Measurements from ENCODE around the gene PROM2.

PROM2 gene

DNA sequence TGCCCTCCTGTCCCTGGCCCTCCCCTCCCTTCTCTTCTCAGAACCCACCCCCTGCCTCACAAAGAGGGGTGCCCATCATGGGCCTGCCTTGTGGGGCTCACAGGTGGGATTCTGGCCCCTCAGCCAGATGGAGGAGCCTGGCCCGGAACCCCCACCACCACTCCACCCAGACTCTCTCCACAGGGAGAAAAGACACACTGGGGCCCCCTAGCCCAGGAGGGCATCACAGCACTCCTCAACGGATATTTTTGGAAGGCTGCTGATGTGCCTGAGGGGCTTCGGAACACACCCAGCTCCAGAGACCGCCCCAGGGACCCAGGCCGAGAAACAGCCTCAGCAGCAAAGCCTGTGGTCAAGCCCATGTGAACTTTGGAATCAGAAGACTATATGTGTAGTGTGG is 32.8 kb downstream of the PROM2 start:
- no peak for DNase-seq

DNA sequence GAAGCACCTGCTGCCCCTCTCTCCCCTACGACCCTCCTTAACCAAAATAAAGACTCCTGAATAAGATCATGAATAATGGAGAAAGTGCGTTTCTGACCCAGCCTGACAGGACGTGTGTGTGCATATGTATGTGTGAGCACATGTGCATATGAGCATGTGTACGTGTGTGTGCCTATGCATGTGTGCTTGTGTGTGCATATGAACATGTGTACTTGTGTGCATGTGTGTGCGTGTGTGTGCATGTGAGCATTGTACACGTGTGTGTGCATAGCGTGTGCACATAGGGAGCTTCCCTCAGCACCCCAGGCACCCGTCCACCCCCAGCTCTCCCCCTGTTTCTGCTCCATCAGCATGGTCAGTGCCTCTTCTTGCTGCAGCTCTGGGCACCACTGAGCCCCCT is 33.6 kb downstream of the PROM2 start:
- no peak for DNase-seq

DNA sequence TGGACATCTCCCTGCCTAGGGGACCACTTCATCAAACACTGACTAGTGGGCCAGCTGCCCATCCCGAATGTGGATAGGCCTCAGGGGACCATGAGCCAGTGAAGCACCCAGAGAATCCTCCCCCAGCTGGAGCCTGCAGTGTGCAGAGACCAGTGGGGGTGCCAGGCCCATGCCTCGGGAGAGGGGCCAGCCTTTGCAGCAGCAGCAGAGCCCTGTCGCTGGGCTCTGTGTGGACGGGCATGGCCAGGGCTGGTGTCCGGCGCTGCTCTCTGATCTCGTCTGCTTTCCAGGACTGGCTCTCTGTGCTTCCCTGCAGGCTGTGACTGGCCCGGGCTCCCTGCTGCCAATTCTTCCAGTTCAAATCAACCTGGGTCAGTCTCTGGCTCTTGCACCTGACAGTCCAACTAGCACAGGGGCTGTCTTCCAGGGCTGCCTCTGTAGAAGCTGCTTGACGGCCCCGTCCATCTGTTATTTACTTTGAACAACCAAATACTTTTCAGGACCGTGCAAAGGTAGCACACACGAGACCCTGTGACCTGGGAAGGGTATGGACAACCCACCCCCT is 34.3 kb downstream of the PROM2 start:
- DNase-seq = no peak

DNA sequence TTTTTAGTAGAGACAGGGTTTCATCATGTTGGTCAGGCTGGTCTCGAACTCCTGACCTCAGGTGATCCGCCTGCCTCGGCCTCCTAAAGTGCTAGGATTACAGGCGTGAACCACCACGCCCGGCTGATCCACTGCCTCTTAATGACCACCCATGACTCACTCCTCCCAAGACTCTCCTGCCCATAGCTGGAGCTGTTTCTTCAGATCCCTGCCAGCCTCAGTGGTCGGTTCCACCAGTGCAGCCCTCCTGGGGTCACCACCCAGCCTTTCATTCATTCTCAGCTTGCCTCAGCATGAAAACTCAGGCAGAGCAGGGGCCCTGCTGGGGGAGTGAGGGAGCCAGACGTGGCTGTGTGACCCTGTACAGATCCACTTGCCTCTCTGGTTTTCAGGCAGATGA is 35.4 kb downstream of the PROM2 start:
- no peak for DNase-seq

DNA sequence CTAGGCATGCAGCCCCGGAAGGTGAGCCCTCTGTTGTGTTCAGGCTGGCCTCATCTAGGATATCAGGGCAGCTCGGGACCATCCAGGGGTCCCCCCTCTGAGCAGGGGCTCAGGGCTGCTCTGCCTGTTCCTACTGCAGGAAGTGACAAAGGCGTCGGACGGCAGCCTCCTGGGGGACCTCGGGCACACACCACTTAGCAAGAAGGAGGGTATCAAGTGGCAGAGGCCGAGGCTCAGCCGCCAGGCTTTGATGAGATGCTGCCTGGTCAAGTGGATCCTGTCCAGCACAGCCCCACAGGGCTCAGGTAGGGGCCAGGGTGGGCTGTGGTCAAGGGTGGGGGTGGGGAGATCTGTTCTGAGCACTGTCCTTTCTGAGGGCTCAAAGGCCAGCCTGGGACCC is 36.0 kb downstream of the PROM2 start:
- no peak for DNase-seq

DNA sequence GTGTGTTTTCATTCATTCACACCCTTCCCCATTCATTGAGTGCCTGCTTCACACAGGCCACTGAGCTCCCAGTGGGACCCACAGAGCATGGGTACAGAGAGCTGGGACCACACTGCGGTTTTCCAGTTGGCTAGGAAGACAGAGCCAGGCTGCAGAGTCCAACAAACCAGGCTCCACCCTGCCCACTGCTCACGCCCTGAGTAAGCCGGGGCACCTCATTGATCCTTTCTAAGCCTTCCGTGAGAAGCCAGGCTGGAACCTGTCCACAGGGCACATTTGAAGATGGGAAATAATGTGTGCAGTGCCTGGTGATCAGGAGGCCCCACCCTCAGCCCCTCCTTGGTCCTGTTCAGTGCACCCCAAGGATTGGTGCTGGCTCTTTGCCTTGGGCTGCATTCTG is 36.4 kb downstream of the PROM2 start:
- no peak for DNase-seq

DNA sequence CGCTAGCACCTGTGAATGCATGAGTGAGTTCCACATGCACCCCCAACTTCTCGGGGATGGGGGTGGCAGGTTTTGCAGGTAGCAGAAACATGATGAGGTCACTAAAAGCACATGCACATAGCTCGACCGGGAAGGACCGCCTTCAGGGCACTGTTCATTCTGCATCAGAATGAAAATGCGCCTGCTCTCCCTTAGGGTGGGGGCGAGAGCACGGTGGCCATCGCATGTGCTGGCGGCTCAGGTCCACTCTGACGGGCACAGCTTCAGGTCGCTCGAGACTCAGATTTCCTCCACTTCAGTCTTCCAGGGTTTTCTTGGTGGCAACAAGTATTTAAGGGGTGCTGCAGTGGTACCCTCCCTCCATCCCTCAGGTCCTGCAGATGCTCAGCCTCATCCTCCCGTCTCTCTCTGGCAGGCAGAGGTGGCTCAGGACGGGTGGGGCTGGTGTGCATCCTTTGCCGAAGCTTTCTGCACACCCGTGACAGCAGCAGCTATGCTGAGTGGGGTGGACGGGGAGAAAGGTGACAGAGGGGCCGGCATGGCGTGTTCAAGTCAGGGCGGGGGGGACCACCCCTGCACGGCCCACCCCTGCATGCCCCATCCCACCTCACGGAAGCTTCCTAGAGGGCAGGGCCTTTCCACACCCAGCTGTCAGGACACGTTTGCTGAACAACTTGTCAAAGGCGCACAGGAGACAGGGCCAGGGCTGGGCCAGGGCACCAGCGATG is 37.7 kb downstream of the PROM2 start:
- DNase-seq = no peak

DNA sequence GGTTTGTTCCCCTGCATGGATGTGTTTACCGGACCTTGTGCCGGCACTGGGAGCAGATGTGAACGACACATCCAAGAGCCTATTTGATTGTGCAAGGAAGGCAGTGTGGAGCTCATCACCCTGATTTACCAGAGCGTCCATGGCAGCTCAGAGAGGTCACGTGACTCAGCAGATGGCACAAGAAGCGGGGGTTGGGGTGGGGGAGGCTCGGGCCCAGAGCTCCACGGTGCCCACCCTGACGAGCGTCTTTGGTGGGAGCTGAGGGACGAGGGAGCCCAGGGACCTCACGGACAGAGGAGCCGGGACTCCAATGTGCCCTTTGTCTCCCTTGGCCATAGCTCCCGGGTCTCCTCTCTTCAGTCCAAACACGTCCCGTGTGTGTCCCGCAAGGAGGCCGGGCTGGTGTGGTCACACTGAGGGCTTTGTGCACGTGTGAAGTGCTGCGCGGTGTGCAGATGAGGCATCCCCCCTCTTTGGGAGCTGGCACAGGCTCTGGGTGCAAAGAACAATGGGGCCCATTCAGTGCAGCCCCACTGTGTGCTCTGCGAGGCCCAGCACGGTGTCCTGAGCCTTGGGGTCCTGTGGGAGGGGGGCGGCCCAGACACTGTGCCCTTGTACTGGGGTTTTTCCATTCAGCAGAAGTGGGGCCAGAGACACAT is 38.4 kb downstream of the PROM2 start:
- DNase-seq = no peak

DNA sequence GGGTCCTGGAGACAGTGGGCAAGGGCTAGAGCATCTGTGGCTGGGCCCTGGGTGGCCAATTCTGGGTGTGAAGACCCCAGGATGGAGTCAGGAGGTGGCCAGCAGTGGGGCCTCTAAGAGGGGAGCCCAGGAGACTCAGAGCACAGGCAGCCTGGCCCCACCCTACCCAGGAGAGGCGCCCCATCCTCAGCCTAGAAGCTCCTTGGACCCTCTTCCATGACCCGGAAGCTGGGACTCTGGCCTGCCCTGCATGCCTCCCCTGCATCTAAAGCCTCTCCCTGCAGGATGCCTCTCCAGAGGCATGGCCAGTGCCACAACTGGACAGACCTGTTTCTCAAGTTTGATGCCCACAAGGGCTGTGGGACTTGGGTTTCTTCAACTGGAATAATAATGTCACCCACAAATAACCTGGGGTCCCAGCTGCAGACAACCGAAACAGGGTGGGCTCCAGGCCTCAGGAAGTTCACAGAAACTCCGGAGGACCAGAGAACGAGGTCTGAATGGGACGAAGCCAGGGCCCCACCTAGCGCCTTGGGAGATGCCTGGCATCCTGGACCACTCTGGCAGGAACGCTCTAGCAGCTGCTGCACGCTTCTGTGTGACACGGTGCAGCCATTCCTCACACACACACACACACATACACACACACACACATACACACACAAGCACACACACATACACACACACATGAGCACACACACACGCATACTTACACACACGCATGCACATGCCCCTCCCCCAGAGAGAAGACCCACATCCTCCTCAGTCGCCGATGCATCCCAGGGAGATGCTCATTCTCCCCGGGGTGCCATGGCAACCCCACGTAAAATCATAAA is 39.3 kb downstream of the PROM2 start:
- no peak for DNase-seq

DNA sequence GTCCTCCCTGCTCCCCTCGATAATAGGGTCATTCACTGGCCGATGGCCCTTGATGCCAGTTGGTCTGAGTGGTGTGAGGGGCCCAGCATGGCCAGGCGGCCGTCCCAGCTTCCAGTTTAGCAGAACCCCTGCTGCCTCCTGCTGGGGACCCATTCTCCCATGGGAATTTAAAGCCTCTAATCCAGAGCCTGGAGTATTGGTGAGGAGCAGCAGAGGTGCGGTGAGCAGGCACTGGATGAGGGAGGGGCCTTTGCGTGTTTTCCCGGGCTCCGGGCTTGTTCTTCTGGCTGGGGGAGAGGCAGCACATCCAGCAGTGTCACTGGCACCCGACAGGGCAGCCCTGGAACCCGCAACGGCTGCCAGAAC is 40.3 kb downstream of the PROM2 start:
- no peak for DNase-seq

DNA sequence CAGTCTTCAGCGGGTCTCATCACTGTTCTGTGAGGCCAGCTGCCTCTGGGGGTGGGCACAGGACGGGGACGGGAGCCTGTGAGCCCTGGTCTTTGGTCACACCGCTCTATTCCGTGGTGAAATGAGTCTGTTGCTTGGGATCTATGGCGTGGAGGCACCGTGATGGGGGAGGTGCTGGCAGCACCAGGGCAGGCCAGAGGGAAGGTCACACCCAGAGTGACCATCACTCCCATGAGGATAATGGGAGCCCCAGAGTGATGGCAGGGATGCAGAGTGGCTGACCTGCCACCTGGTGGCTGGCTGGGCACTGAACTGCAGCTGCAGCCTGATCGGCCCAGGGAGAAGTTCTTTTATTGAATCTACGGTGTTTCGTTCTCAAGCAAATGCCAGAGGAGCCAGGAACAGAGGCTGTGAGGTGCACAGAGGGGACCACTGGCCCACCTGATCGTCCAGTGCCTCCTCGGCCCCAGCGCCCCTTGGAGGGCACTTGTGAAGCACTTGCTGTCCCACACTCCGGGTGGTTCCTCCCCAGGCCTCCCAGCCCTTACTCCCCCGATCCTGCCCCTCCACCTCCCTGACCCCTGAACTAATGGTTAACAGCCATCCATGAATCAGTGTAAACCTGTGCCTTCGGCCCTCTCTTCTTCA is 40.8 kb downstream of the PROM2 start:
- peak; percentile 32 to 65 (median 54) for DNase-seq

DNA sequence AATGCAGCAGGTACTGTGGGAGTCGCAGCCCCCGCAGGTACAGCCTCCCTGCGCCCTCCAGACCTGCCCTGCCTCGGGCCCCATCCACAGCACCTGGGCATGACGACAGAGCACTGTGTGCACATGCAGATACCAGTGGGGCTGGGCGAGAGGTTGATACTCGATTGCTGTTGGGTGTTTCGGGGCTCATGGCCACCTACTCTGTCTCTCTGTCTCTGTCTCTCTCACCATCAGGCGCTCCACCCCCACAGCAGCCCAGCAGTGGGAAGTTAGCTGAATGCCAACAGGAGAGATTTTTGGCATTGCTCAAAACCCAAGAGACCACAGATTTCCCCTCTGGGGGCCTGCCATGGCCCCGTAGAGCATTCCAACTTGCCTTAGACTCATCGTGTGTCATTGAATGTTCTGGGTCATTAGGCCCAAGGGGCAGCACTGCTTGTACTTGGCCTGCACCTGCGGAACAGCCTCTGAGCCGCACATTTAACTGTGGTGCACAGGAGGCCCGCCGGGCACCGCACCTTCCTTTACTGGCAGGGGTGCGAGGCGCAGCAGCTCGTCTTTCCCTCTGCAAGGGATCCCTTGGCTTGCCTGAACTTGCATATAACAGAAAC is 41.7 kb downstream of the PROM2 start:
- DNase-seq = peak in 2 of 4 experiments; percentile 12 to 26

DNA sequence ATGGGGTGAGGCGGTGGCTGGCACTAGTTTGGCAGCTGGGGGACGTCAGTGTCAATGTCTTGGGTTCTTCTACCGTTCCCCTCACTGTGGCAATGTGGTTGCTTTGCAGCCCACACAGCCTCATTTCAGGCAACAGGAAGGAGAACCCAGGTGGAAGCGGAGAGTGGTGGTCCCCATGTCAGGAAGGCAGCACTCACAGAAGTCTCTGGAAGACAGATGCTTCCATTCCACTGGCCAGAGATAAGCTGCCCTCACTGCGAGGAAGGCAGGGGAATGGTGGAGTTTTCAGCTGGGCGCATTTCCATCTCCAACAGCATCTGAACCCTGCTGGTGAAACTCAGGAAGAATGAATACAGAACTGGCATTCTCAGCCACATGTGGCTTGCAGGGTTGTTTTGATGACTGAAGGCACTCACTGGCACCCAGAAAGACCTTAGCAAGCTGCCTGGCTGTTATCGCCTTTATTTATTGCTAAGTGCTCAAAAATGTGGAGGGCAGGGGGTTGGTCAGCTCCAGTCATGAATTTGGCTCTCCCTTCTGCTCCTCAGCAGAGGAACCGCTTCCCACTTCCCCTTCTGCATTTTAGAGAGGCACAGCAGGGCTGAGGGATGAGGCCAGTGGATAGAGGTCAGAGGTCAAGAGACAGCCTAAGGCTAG is 42.3 kb downstream of the PROM2 start:
- DNase-seq = peak; percentile 61 to 80 (median 74)

DNA sequence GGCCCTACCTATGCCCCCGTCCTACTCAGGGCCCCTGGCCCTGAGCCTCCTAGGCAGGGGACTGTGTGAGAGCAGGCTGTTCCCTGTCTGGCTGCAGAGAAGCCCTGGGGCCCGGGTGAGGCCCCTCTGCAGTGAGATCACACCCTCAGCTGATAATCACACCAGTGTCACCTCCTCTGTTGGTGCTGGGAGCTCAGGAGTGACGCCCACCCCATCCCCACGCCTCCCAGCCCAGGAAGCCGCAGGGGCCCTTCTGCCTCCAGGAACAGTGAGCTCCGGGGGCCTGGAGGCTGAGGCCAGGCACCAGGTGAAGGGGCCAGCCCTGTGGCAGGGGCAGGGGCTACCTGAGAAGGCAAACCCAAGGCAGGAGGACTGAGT is 42.9 kb downstream of the PROM2 start:
- DNase-seq = no peak

DNA sequence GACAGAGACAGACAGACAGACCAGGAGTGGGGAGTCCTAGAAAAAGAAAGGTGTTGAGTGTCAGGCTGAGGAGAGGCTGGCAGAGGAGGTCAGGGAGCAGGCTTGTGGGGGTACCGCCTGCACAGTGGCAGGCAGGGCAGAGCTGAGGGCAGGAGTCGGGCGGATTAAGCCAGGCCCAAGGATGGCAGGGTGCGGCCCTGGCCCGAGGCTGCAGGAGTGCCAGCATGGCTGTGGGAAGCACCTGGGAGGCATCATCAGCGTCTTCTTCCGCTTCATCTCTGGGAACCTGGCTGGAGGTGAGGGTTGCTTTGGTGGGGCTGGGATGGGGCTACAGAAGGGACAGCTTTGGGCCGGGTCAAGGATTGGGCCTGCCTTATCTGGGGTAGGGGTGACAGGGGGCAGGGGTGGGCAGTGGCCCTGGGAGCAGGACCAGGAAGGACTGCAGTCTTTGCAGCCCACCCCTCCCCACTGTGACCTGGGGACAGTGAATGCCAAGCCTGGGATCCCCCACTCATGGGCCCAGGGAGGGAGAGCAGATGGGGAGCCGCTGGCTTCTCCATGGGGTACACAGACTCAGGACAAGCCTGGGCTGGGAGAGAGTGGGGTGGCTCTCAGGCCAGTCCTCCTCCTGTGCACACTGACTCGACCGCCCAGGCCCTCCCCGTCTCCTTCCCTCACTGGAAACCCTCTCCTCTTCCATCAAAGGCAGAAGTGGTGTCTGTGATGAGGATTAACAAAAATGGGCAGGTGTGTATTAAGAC is 43.6 kb downstream of the PROM2 start:
- no peak for DNase-seq

DNA sequence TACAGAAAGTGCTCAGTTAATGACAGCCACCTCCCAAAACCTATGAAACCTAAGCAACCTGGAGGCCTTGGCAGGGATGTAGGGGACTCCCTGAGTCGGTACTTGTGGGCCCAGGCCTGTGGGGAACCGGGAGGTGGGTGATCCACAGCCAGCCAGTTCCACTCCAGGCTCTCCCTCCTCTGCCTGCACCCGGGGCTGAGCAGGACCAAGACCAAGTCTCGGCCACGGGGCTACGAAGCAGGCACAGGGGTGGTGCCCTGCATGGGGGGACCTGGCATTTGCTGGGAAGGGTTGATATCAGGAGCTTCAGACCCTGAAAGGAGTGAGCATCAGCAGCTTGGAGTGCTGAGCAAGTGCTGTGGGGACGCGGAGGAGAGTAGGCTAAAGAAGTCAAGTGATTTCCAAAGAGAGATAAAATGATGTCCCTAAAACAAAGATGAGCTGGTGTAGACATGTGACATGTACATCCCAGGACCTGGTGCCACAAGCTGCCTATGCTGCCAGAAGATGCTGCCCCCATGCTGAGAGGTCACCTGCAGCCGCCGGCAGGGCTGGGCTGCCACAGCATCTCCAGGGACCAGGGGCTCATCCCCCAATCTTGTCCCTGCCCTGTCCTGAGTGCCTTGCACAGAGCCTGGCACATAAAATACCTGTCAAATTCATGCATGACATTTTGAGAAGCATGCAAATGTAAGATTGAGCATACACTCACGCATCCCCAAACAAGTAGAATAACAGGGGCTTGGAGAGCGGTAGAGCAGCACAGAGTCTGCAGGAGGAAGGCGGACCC is 44.4 kb downstream of the PROM2 start:
- no peak for DNase-seq

DNA sequence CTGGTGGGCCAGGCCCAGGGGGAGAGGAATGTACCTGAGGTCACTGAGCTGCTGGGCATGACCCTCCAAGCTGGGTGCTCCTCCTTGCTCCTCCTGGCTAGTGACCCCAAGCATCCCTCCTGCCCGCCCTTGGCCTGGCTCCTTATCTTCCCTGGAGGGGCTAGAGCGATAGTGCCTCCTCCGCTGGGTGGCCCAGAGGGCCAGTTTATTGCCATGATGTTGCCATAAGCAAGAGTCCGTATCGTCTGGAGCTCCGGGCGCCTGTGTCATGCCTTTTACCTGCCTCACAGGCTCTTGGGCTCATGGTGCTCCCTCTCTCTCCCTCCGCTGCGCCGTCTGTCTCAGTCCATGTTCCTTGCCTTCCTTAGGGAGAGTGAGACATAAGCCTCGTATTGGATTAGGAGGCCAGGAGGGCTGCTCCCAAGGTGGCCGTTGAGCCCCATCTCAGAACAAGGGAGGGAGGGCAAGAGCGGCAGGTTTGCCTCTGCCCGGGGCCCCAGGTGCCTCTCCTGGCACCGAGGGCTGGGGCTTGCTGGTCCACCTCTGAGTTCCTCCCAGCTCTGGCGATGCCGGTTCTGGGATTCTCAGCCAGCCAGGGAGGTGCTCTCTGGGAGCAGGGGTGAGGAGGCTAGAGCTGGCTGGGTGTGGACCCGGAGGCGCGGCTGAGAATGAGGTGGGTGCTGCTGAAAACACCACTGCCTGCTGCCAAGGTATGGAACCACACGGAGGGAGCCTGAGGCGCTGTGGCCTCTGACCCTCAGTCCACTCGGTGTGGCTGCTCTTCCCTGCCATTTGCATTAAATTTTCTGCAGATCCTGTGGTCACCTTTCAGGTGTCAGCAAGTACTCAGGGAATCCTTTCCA is 45.5 kb downstream of the PROM2 start:
- no peak for DNase-seq

DNA sequence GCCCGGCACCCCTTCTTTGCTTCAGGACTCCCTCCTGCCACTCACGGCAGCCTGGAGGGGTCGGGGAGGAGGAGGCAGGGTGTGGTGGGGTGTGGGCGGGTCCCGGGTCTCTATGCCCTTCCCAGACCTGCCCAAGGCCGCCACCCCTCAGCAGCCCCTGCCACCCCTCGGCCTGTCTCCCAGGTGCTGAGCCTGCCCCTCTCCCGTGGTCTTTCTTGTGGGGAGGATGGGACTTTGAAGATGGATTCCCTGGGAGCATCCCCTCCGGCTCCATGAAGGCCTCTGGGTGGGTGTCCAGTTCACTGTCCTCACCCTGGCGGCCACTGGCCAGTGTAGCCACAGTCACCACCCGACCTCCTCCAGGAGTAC is 46.1 kb downstream of the PROM2 start:
- DNase-seq = no peak

Measured in suppressor macrophage (primary cell).